Kidney (tissue), 14 donors: Measurements from ENCODE around the gene NLRC5. TPM values are rescaled to one million over a fixed set of nuclear protein-coding genes. Genes with fewer than 3 reads are reported as not detected.
A peak's percentile ranks its signal among the peaks of the same experiment; 100 is the strongest.

ENCODE experiments used
- DNase-seq, 5 donors: peaks; one replicate each; pipeline ENCODE4 v3.0.0-alpha.2; 2013 to 2020
- FAIRE-seq: peaks from 2 replicates; lab custom pipeline; 2012; peaks lifted over from hg19 to GRCh38; lab: Jason Lieb, UNC
- H3K27ac ChIP-seq, 2 donors: one replicate each; pipeline ENCODE4 v1.7.0; 2013; ENCODE audit warnings: low read depth in 2 of 2, low read length in 2 of 2, inconsistent platforms in 1 of 2
- H3K27me3 ChIP-seq: one replicate; pipeline ENCODE4 v1.7.1; 2013; ENCODE audit warnings: low read length, inconsistent platforms; ENCODE audit not compliant: control insufficient read depth, insufficient read depth
- H3K36me3 ChIP-seq, 3 donors: one replicate each; pipeline versions ENCODE4 v1.7.0 to v1.7.1; 2013; ENCODE audit warnings: low read length in 3 of 3, control low read depth in 1 of 3, inconsistent platforms in 1 of 3; ENCODE audit not compliant: insufficient read depth in 3 of 3, control insufficient read depth in 2 of 3
- H3K4me1 ChIP-seq, 3 donors: one replicate each; pipeline versions ENCODE4 v1.7.0 to v1.7.1; 2013; ENCODE audit warnings: low read length in 3 of 3, inconsistent platforms in 1 of 3, low read depth in 1 of 3; ENCODE audit not compliant: control insufficient read depth in 2 of 3, insufficient read depth in 2 of 3
- H3K4me3 ChIP-seq, 3 donors: one replicate each; pipeline versions ENCODE4 v1.7.0 to v1.8.1; 2013; ENCODE audit warnings: low read length in 3 of 3, control low read depth in 1 of 3, inconsistent platforms in 1 of 3
- H3K9ac ChIP-seq, 3 donors: one replicate each; pipeline versions ENCODE4 v1.7.0 to v1.7.1; 2013; ENCODE audit warnings: low read length in 3 of 3, control low read depth in 1 of 3, inconsistent platforms in 1 of 3
- H3K9me3 ChIP-seq, 3 donors: one replicate each; pipeline versions ENCODE4 v1.7.0 to v1.7.1; 2013; ENCODE audit warnings: low read length in 3 of 3, control low read depth in 1 of 3, inconsistent platforms in 1 of 3; ENCODE audit not compliant: control insufficient read depth in 2 of 3, insufficient read depth in 1 of 3
- CTCF ChIP-seq: IDR thresholded peaks from 3 replicates; pipeline ENCODE4 v1.5.1; 2012; ENCODE audit warnings: mild to moderate bottlenecking, moderate library complexity, borderline replicate concordance; ENCODE audit not compliant: insufficient read depth; ENCODE audit errors: extremely low read depth
- intact Hi-C: fragments of 100-400 bp; cut with DNase I; formaldehyde crosslinking; loops from one replicate; pipeline ENCODE4 v1.11.1; 2022
- polyA plus RNA-seq: library from polyadenylated mRNA; stranded (reverse); fragments of 350-450 nt; fragmentation: Illumina TruSeq; extraction: RNeasy Lipid Tissue Mini Kit (QIAGEN cat#74804); gene quantifications from one replicate; pipeline ENCODE4 v1.2.3, GENCODE V29; 2014; ENCODE audit warnings: low read depth, low replicate concordance; ENCODE audit not compliant: insufficient read depth
- total RNA-seq: library from RNA; stranded (reverse); fragmentation: NEBNext Ultra II Directional; extraction: Animal tissue kit (Norgen Biotek cat#: 25700); gene quantifications from one replicate; pipeline ENCODE4 v1.2.1, GENCODE V29; 2021
- donor health status: control.
- donor health status: control.
- donor health status: control.
- donor health status: control.
- donor health status: control.
- donor health status: DM: yes; HTN: yes; CAD: no.
- donor health status: Normal renal cell carcinoma (clear cell type).

The NLRC5 gene
- total and polyA plus RNA-seq, 2 donors from 2014 or later: 7.1 to 55.6 TPM

- no peaks in the 10 kb centered on the region for H3K27me3 ChIP-seq
- H3K9ac ChIP-seq: no peak overlapping the region
- TF ChIP-seq CTCF: no peak
- peaks cover 0 to 8% (median 0%) of the 10 kb centered on the region in 3 donors for H3K4me1 ChIP-seq
- H3K4me3 ChIP-seq: no peak overlapping the region
- DNase-seq: peak in 1 of 5 donors; percentile 64
- no peaks in the 10 kb centered on the region for H3K36me3 ChIP-seq
- no peak for FAIRE-seq
- intact Hi-C loops: no loop called here
- no peak overlapping the region for H3K27ac ChIP-seq
- H3K9me3 ChIP-seq: no peaks in the 10 kb centered on the region
Observed at GRCh38 chr16:56983211-56983751, 6.1 kb upstream of the NLRC5 start.

- Histone ChIP-seq H3K27ac (no peak overlapping the region), H3K9me3 (no peaks in the 10 kb centered on the region), H3K36me3 (no peaks in the 10 kb centered on the region), H3K9ac (no peak overlapping the region), H3K27me3 (no peaks in the 10 kb centered on the region), H3K4me1 (peaks cover 0 to 17% (median 7%) of the 10 kb centered on the region in 3 donors), H3K4me3 (no peak overlapping the region)
- intact Hi-C loops: no loop called here
- TF ChIP-seq CTCF: no peak
- FAIRE-seq (no peak), DNase-seq (peak in 1 of 5 donors; percentile 26)
Observed at GRCh38 chr16:56984639-56985038, 4.7 kb upstream of the NLRC5 start.

GRCh38 chr16:56985288-56985961, 3.9 kb upstream of the NLRC5 start:
- Histone ChIP-seq H3K27me3 (no peaks in the 10 kb centered on the region), H3K9ac (no peak overlapping the region), H3K4me3 (no peak overlapping the region), H3K27ac (no peak overlapping the region), H3K9me3 (no peaks in the 10 kb centered on the region), H3K36me3 (no peaks in the 10 kb centered on the region), H3K4me1 (peaks cover 0 to 19% (median 7%) of the 10 kb centered on the region in 3 donors)
- DNase-seq (peak in 1 of 5 donors; percentile 84), FAIRE-seq (no peak)
- intact Hi-C loops: no loop called here
- TF ChIP-seq CTCF: no peak
